Breast epithelium (tissue), 3 donors: ENCODE results near the gene AP5M1.

Experiments used
- POLR2A ChIP-seq: fragments of 450-650 bp; IDR thresholded peaks from one replicate; pipeline ENCODE4 v1.6.1; 2016; ENCODE audit warnings: antibody characterized with exemption, mild to moderate bottlenecking, moderate library complexity
- POLR2AphosphoS5 ChIP-seq, 3 donors: sonication (generic); formaldehyde crosslinking; IDR thresholded peaks; one replicate each; pipeline ENCODE4 v1.6.1; 2017; ENCODE audit warnings: antibody characterized with exemption in 3 of 3
- TF ChIP-seq, protein P1 (sequence below), 3 donors: fragments of 450-650 bp; IDR thresholded peaks; one replicate each; pipeline ENCODE4 v1.5.1; 2016 to 2017; ENCODE audit warnings: antibody characterized with exemption in 3 of 3, mild to moderate bottlenecking in 3 of 3, moderate library complexity in 3 of 3

DNA sequence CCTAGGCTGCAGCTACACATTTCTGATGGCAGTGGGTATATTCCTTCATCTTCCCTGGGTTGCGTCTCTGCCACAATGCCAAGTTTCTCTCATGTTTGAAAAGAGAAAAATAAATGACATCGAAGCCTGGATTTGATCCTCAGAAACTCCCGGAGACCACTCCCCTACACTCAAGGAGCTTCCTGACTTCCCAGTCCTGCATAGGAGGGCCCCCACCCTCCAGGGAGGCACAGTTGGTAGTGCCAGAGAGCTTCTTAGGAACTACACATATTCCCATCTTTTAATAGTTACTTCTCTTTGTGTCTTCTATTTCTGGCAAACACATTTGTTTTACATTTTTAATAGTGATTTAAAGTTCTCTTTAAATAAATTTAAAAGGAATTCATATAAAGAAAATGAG is 30.7 kb downstream of the AP5M1 start:
- TF ChIP-seq, protein P1, sequence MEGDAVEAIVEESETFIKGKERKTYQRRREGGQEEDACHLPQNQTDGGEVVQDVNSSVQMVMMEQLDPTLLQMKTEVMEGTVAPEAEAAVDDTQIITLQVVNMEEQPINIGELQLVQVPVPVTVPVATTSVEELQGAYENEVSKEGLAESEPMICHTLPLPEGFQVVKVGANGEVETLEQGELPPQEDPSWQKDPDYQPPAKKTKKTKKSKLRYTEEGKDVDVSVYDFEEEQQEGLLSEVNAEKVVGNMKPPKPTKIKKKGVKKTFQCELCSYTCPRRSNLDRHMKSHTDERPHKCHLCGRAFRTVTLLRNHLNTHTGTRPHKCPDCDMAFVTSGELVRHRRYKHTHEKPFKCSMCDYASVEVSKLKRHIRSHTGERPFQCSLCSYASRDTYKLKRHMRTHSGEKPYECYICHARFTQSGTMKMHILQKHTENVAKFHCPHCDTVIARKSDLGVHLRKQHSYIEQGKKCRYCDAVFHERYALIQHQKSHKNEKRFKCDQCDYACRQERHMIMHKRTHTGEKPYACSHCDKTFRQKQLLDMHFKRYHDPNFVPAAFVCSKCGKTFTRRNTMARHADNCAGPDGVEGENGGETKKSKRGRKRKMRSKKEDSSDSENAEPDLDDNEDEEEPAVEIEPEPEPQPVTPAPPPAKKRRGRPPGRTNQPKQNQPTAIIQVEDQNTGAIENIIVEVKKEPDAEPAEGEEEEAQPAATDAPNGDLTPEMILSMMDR (IDR thresholded peaks at IDR 0.05), result no peak
- TF ChIP-seq POLR2A (no peak), POLR2AphosphoS5 (IDR thresholded peaks at IDR 0.05) (no peak)
